ENCODE measurements around the gene CUBN. TPM values are rescaled to one million over a fixed set of nuclear protein-coding genes. Genes with fewer than 3 reads are reported as not detected.

The CUBN gene
- total RNA-seq, 1 experiment from 2014 or later: 0.80 TPM

- ChIA-PET CTCF (no interaction called here), POLR2A (ENCODE audit: unreplicated experiment) (interaction anchor here (0.5 kb wide), 1 partner anchor 58 kb away, joined by 6 read pairs; no protein-coding TSS in a partner anchor)
- peak; percentile 85 for ATAC-seq
- DNase-seq: peak; percentile 88
- no peak overlapping the region for H2AFZ ChIP-seq (ENCODE audit: low read length)
- peak overlapping the region; percentile 45 for H3K4me2 ChIP-seq (ENCODE audit: low read length)
- H4K20me1 ChIP-seq (ENCODE audit: low read length): no peaks in the 10 kb centered on the region
- H3K36me3 ChIP-seq (ENCODE audit: low read depth, low read length): no peaks in the 10 kb centered on the region
- H3K4me1 ChIP-seq (ENCODE audit: insufficient read depth, low read length): peaks cover 41% of the 10 kb centered on the region
- H3K27ac ChIP-seq (ENCODE audit: low read length): peak overlapping the region; percentile 92
- TSS peak; percentile 72 for BruUV-seq (replicated peaks)
- TF ChIP-seq EZH2phosphoT487 (IDR thresholded peaks at IDR 0.05; ENCODE audit: borderline replicate concordance, low read length) (no peak), EZH2 (IDR thresholded peaks at IDR 0.05; ENCODE audit: low read length, unreplicated experiment) (no peak), CTCF (conservative IDR thresholded peaks at IDR 0.05; ENCODE audit: low read depth, low read length) (no peak)
- intact Hi-C loops (cut with micrococcal nuclease): loop anchor here (2.0 to 10.0 kb wide), 3 partner anchors 27 to 179 kb away; no protein-coding TSS in a partner anchor
- no peaks in the 10 kb centered on the region for H3K79me2 ChIP-seq (ENCODE audit: low read length)
- no peaks in the 10 kb centered on the region for H3F3A ChIP-seq (ENCODE audit: low read length, unreplicated experiment)
- peak overlapping the region; percentile 68 for H3K9ac ChIP-seq (ENCODE audit: low read length)
- no peak overlapping the region for H3K4me3 ChIP-seq (ENCODE audit: low read length)
- no peaks in the 10 kb centered on the region for H3K27me3 ChIP-seq (ENCODE audit: low read length)
- no peaks in the 10 kb centered on the region for H3K9me2 ChIP-seq (replicated peaks; ENCODE audit: low read length)
- no peaks in the 10 kb centered on the region for H3K9me3 ChIP-seq (ENCODE audit: low read length)
Measured at GRCh38 chr10:17023386-17024298, 106.0 kb downstream of the CUBN start.

- H3K9me2 ChIP-seq (replicated peaks; ENCODE audit: low read length): no peaks in the 10 kb centered on the region
- no peaks in the 10 kb centered on the region for H3F3A ChIP-seq (ENCODE audit: low read length, unreplicated experiment)
- H4K20me1 ChIP-seq (ENCODE audit: low read length): no peaks in the 10 kb centered on the region
- H3K27me3 ChIP-seq (ENCODE audit: low read length): no peaks in the 10 kb centered on the region
- no peaks in the 10 kb centered on the region for H3K36me3 ChIP-seq (ENCODE audit: low read depth, low read length)
- intact Hi-C loops (cut with micrococcal nuclease): loop anchor here (2.0 to 10.0 kb wide), 3 partner anchors 26 to 178 kb away; no protein-coding TSS in a partner anchor
- TF ChIP-seq EZH2 (IDR thresholded peaks at IDR 0.05; ENCODE audit: low read length, unreplicated experiment) (no peak), EZH2phosphoT487 (IDR thresholded peaks at IDR 0.05; ENCODE audit: borderline replicate concordance, low read length) (no peak), CTCF (conservative IDR thresholded peaks at IDR 0.05; ENCODE audit: low read depth, low read length) (no peak)
- BruUV-seq (replicated peaks): no TSS peak
- ChIA-PET CTCF (no interaction called here), POLR2A (ENCODE audit: unreplicated experiment) (no interaction called here)
- H2AFZ ChIP-seq (ENCODE audit: low read length): no peak overlapping the region
- H3K9ac ChIP-seq (ENCODE audit: low read length): peak overlapping the region; percentile 50
- H3K4me3 ChIP-seq (ENCODE audit: low read length): no peak overlapping the region
- peak overlapping the region; percentile 4; the same call in 1 of the 2 replicates for H3K4me2 ChIP-seq (ENCODE audit: low read length)
- peaks cover 41% of the 10 kb centered on the region for H3K4me1 ChIP-seq (ENCODE audit: insufficient read depth, low read length)
- no peak for ATAC-seq
- H3K79me2 ChIP-seq (ENCODE audit: low read length): no peaks in the 10 kb centered on the region
- DNase-seq: no peak
- no peaks in the 10 kb centered on the region for H3K9me3 ChIP-seq (ENCODE audit: low read length)
- H3K27ac ChIP-seq (ENCODE audit: low read length): peak overlapping the region; percentile 92
Measured at GRCh38 chr10:17022896-17023295, 106.7 kb downstream of the CUBN start.

GRCh38 chr10:17022466-17022825, 107.2 kb downstream of the CUBN start:
- H3K4me1 ChIP-seq (ENCODE audit: insufficient read depth, low read length): peaks cover 40% of the 10 kb centered on the region
- no peaks in the 10 kb centered on the region for H3K9me3 ChIP-seq (ENCODE audit: low read length)
- H3K36me3 ChIP-seq (ENCODE audit: low read depth, low read length): no peaks in the 10 kb centered on the region
- TF ChIP-seq EZH2 (IDR thresholded peaks at IDR 0.05; ENCODE audit: low read length, unreplicated experiment): no peak
- TF ChIP-seq EZH2phosphoT487 (IDR thresholded peaks at IDR 0.05; ENCODE audit: borderline replicate concordance, low read length): no peak
- TF ChIP-seq CTCF (conservative IDR thresholded peaks at IDR 0.05; ENCODE audit: low read depth, low read length): no peak
- ChIA-PET POLR2A (ENCODE audit: unreplicated experiment) (no interaction called here), CTCF (no interaction called here)
- no peaks in the 10 kb centered on the region for H3K27me3 ChIP-seq (ENCODE audit: low read length)
- ATAC-seq (no peak), DNase-seq (no peak)
- peak overlapping the region; percentile 50; the same call in 1 of the 2 replicates for H3K9ac ChIP-seq (ENCODE audit: low read length)
- no peaks in the 10 kb centered on the region for H4K20me1 ChIP-seq (ENCODE audit: low read length)
- H3K79me2 ChIP-seq (ENCODE audit: low read length): no peaks in the 10 kb centered on the region
- H3K9me2 ChIP-seq (replicated peaks; ENCODE audit: low read length): no peaks in the 10 kb centered on the region
- no peak overlapping the region for H2AFZ ChIP-seq (ENCODE audit: low read length)
- no peaks in the 10 kb centered on the region for H3F3A ChIP-seq (ENCODE audit: low read length, unreplicated experiment)
- peak overlapping the region; percentile 92 for H3K27ac ChIP-seq (ENCODE audit: low read length)
- intact Hi-C loops (cut with micrococcal nuclease): loop anchor here (2.0 to 10.0 kb wide), 3 partner anchors 26 to 178 kb away; no protein-coding TSS in a partner anchor
- no peak overlapping the region for H3K4me3 ChIP-seq (ENCODE audit: low read length)
- no peak overlapping the region for H3K4me2 ChIP-seq (ENCODE audit: low read length)
- BruUV-seq (replicated peaks): no TSS peak
